ENCODE measurements around the gene MAML3.

GRCh38 chr4:139889901-139890300 lies 264.1 kb downstream of the MAML3 start:
- TF ChIP-seq GATA2 (IDR thresholded peaks at IDR 0.05; ENCODE audit: low read depth, low read length) = peak; percentile 90
- TF ChIP-seq GATA3 (IDR thresholded peaks at IDR 0.05; ENCODE audit: low read depth, low read length) = no peak
